ACC112 (cell line): ENCODE data around the gene KRT9.

Experiments
- H2AFZ ChIP-seq: fragments of 200-600 bp; sonication (generic); one replicate; pipeline ENCODE4 v1.6.0; 2017; ENCODE audit warnings: antibody characterized with exemption, low read length; ENCODE audit not compliant: unreplicated experiment
- H3K27ac ChIP-seq: fragments of 200-600 bp; sonication (generic); 2 replicates; pipeline ENCODE4 v1.5.1; 2014; ENCODE audit warnings: low read depth, mild to moderate bottlenecking, antibody characterized with exemption, low read length, moderate library complexity
- H3K27me3 ChIP-seq: fragments of 200-600 bp; sonication (generic); 2 replicates; pipeline ENCODE4 v1.6.1; 2014; ENCODE audit warnings: mild to moderate bottlenecking, antibody characterized with exemption, low read length, moderate library complexity, mixed read lengths; ENCODE audit not compliant: insufficient read depth
- H3K36me3 ChIP-seq: fragments of 200-600 bp; sonication (generic); 2 replicates; pipeline ENCODE4 v1.6.1; 2016; ENCODE audit warnings: mild to moderate bottlenecking, antibody characterized with exemption, low read length, moderate library complexity, mixed read lengths; ENCODE audit not compliant: insufficient read depth
- H3K4me1 ChIP-seq: fragments of 200-600 bp; sonication (generic); one replicate; pipeline ENCODE4 v1.6.1; 2016; ENCODE audit warnings: low read length, mixed read lengths; ENCODE audit not compliant: insufficient read depth, unreplicated experiment, control insufficient read depth
- H3K4me3 ChIP-seq: fragments of 200-600 bp; sonication (generic); 2 replicates; pipeline ENCODE4 v1.5.1; 2014; ENCODE audit warnings: mild to moderate bottlenecking, low read depth, low read length
- H3K79me2 ChIP-seq: fragments of 200-600 bp; sonication (generic); one replicate; pipeline ENCODE4 v1.6.0; 2016; ENCODE audit warnings: low read length; ENCODE audit not compliant: control insufficient read depth, unreplicated experiment, insufficient read depth

The KRT9 gene

GRCh38 chr17:41599680-41600079, 27.8 kb upstream of the KRT9 start:
- no peak overlapping the region for H3K4me3 ChIP-seq
- H3K36me3 ChIP-seq: no peaks in the 10 kb centered on the region
- no peaks in the 10 kb centered on the region for H3K79me2 ChIP-seq
- H3K27me3 ChIP-seq: peaks cover 30% of the 10 kb centered on the region
- no peaks in the 10 kb centered on the region for H3K4me1 ChIP-seq
- H3K27ac ChIP-seq: no peak overlapping the region
- no peak overlapping the region for H2AFZ ChIP-seq

- Histone ChIP-seq H3K27me3 (peaks cover 46% of the 10 kb centered on the region), H3K79me2 (no peaks in the 10 kb centered on the region), H3K27ac (no peak overlapping the region), H3K36me3 (no peaks in the 10 kb centered on the region), H3K4me1 (no peaks in the 10 kb centered on the region), H2AFZ (no peak overlapping the region), H3K4me3 (no peak overlapping the region)
These were observed 23.7 kb upstream of the KRT9 start for GRCh38 chr17:41595585-41595984.

DNA sequence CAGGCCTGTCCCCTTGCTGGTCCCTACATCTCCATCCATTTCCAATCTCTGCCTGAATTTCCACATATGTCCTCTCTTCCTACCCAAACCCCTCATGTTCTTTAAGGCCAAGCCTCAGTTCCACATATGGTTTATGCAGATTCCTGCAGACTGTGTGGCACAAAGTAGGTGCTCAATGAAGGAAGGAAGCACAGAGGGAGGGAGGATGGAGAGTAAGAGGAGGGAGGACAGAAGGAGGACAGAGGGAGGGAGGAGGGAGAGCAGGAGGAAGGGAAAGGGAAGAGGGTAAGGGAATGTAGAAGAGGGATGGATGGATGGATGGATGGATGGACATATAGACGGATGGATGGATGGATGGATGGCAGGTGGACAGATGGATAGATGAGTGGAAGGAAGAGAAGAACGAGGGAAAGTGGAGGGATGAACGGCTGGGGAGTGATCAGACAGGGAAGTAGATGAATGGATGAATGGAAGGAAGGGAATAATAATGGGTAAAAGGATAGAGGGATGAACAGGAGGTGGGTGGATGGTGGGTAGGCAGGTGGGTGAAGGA, 22.6 kb upstream of the KRT9 start:
- H3K27ac ChIP-seq: no peak overlapping the region
- H3K4me1 ChIP-seq: no peaks in the 10 kb centered on the region
- peaks cover 51% of the 10 kb centered on the region for H3K27me3 ChIP-seq
- no peak overlapping the region for H2AFZ ChIP-seq
- no peak overlapping the region for H3K4me3 ChIP-seq
- H3K79me2 ChIP-seq: no peaks in the 10 kb centered on the region
- H3K36me3 ChIP-seq: no peaks in the 10 kb centered on the region

GRCh38 chr17:41593306-41593981, 21.6 kb upstream of the KRT9 start:
- Histone ChIP-seq H3K27me3 (peaks cover 51% of the 10 kb centered on the region), H3K79me2 (no peaks in the 10 kb centered on the region), H3K27ac (no peak overlapping the region), H3K36me3 (no peaks in the 10 kb centered on the region), H3K4me3 (no peak overlapping the region), H3K4me1 (no peaks in the 10 kb centered on the region), H2AFZ (no peak overlapping the region)

DNA sequence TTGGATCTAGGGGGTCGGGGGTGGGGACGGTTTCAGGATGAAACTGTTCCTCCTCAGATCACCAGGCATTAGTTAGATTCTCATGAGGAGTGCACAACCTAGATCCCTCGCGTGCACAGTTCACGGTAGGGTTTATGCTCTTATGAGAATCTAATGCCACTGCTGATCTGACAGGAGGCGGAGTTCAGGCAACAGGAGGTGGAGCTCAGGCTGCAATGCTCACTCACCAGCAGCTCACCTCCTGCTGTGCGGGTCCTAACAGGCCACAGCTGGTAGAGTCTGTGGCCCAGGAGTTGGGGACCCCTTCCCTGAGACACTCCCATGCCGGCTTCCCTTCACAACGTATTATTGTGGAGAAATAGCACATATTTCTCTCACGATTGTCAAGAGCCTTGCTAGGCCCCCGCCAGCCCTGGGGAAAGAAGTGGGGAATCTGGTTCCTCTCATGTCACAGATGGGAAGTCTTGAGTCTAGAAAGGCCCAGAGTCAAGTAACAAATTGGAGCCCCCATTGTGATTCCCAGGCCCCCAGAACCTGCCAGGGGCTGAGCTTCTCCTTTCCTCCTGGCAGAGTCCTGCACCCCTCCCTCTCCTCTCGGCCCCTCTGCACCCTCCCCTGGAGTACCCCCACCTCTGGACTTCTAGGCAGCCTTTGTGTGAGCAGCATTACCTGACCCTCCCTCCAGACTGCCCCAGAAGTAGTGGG, 20.9 kb upstream of the KRT9 start:
- Histone ChIP-seq H3K4me1 (no peaks in the 10 kb centered on the region), H2AFZ (no peak overlapping the region), H3K36me3 (no peaks in the 10 kb centered on the region), H3K79me2 (no peaks in the 10 kb centered on the region), H3K4me3 (no peak overlapping the region), H3K27ac (no peak overlapping the region), H3K27me3 (peaks cover 51% of the 10 kb centered on the region)

- Histone ChIP-seq H3K4me1 (no peaks in the 10 kb centered on the region), H3K27me3 (peaks cover 39% of the 10 kb centered on the region), H3K27ac (no peak overlapping the region), H3K36me3 (no peaks in the 10 kb centered on the region), H3K79me2 (no peaks in the 10 kb centered on the region), H3K4me3 (no peak overlapping the region), H2AFZ (no peak overlapping the region)
These were observed 17.4 kb upstream of the KRT9 start for GRCh38 chr17:41589301-41589700.

DNA sequence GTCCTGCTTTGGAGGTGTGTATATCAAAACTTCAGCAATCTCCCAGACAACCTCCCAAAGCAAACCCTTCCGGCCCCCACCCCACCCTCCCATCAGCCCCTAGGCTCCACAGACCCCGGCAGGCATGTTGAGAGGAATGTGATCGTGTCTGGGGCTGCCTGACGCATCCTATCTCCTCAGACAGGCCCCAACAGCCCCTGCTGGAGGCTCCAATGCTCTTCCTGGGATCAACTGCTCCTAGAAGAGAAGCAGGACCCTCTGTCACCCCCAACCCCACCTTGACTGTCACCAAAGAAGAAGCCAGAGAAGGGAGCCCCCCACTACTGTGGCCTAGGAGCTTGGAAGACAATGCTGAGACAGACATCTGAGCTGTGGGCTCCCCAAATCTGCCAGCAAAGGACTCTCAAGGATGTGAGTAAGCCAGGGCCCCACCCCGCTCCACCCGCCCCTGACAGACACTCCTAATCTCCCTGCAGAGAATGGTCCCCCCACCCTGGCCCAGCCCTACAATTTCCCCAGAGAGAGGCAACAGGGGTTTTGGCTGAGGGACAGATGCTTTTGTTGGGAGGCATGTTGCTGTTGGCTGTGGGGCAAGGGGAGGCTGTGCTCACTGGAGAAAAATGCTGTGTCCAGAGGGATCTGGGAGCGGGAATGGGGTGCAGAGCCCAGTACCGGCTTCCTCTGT, 16.4 kb upstream of the KRT9 start:
- H3K79me2 ChIP-seq: no peaks in the 10 kb centered on the region
- H2AFZ ChIP-seq: no peak overlapping the region
- no peak overlapping the region for H3K4me3 ChIP-seq
- H3K4me1 ChIP-seq: no peaks in the 10 kb centered on the region
- H3K27ac ChIP-seq: no peak overlapping the region
- H3K36me3 ChIP-seq: no peaks in the 10 kb centered on the region
- peaks cover 31% of the 10 kb centered on the region for H3K27me3 ChIP-seq

- Histone ChIP-seq H3K36me3 (no peaks in the 10 kb centered on the region), H2AFZ (no peak within 1 kb of the TSS), H3K4me1 (no peaks in the 10 kb centered on the region), H3K27me3 (peaks cover 19% of the 10 kb centered on the region; the same call in 1 of the 2 replicates), H3K27ac (no peak within 1 kb of the TSS), H3K79me2 (no peaks in the 10 kb centered on the region), H3K4me3 (no peak within 1 kb of the TSS)
These were observed 15.1 kb upstream of the KRT9 start, which contains the start of gene KRT14 for GRCh38 chr17:41586863-41587495. Gene KRT14, minus strand, starts transcription at chr17:41586895. Its CDS starts 61 bp downstream, at chr17:41586834.

GRCh38 chr17:41585301-41586056, 13.6 kb upstream of the KRT9 start:
- Histone ChIP-seq H3K79me2 (no peaks in the 10 kb centered on the region), H3K36me3 (no peaks in the 10 kb centered on the region), H3K27ac (no peak overlapping the region), H2AFZ (no peak overlapping the region), H3K4me1 (no peaks in the 10 kb centered on the region), H3K27me3 (peaks cover 26% of the 10 kb centered on the region; the same call in 1 of the 2 replicates), H3K4me3 (no peak overlapping the region)
